ENCODE measurements around the gene MTUS2.

The MTUS2 gene

DNA sequence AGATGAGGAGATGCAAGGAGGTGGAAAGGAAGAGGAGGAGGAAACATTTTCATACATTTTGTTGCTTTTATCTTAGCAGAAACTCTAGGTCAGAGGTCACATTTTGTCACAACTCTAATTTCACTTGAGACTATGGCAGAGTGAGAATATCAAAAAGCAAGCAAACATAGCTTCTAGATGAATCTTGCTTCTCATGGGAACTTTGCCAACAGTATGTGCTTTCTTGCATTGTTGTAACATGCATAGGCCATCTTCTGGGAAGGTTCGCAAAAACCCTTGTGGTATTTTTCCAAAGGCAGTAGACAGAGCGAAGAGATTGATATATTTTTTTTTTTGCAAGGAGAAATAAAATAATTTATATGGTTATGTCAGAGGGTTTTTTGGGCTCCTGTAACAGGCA, 291.3 kb downstream of the MTUS2 start:
- DNase-seq: no peak

DNA sequence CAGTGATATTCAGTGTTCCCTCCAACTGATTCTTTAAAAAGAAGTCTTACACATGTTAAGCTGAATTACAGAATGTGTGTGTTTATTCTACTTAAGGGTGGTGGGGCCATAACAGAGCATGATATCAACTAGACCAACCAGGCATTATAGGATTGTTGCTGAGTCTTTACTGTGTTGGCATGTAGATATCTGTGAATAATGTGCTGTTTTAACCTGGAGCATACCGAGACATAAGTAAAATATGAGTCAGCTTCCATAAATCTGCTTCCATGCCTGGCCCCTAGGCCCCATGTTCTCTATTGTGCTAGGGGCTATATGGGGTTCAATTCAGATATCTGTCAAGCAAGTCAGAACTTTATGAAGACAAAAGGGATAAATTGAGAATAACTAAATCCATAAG, 295.7 kb downstream of the MTUS2 start:
- no peak for DNase-seq

DNA sequence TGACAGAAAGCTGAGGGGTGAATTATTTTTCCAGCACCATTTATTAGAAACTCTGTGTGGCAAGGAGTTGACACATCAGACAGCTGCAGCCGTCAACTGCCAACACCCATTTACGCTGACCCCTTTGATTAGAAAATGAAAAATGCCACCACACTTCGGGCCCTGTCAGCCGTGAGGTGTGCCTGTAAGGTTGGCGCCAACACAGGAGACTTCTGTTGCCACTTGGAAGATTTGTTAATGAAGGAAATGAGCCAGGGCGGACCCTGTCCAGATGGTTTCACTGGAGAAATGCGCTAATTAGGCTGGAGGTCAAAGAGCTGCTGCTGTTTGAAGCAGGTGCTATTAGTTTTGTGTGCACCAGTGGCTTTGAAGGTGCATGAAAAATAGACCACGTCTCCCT, 297.5 kb downstream of the MTUS2 start:
- DNase-seq: no peak

DNA sequence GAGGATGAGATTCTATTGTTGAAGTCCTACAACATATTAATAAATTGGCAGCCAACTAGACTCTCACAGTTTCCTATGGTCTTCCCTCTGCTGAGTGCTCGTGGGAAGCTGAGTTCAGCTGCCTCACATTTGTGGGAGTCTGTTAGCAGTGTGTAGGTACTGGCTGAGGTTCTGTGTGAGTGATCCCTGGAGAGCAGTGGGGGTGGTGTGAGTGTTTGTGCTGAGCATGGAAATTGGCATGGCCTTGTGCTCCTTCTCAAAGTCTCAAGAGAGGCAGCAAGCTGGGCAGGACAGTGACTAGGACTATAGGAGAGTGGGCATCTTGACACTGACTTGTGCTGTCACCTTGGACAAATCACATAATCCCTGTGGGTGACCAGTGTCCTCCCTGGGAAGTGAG, 298.3 kb downstream of the MTUS2 start:
- no peak for DNase-seq

DNA sequence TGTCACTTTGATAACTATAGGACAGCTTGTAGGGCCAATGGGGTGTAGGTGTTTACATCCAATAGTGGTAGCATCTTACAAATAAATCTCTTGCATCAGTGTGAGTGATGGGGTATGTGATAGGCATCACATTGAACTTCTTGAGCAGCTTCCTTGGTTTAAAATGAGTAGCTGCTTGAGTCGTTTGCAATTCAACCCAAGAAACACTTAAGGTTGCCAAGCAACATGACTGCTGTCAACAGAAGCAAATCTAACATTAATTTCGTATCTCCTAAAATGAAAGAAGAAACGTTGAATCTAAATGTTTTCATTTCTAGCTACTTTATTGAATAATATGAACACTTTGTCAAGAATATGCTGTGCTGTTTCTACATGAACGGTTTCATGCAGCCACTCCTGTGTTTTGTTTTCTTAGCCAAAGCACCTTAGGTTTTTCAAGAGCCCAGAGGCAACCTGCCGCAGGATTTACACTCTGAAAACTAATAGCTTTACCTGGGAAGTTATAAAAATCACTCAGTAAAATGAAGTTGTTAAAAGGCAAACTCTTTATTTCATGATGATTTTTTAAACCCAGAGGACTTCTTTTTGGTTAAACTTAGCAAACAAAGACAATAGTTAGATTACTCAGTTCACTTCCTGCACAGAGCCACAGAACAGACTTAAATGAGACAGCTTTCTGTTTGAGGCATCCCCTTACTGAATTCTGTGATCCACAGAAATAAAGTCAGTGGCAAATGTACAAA, 305.2 kb downstream of the MTUS2 start:
- DNase-seq: no peak

DNA sequence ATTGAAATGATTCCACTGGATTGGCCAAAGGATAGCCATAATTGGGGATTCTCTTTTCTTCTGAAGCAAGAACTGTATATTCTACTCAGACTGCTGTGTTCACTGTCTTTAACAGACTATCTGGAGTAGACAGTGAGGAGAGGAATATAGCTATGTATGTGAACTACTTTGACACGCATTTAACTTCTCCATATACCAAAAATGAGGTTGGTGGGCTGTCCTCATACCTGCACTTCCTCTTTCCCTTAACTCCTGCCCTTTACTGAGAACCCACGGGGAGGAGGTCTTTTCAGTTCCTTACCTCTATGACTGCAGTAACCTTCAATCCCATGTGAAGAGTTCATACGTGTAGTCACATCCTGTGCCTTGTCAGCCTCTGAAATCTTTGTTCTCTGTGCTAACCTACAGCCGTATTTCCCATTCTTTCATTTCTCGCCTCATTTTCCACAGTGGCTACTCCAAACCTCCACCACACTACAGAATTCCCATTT, 305.8 kb downstream of the MTUS2 start:
- no peak for DNase-seq

DNA sequence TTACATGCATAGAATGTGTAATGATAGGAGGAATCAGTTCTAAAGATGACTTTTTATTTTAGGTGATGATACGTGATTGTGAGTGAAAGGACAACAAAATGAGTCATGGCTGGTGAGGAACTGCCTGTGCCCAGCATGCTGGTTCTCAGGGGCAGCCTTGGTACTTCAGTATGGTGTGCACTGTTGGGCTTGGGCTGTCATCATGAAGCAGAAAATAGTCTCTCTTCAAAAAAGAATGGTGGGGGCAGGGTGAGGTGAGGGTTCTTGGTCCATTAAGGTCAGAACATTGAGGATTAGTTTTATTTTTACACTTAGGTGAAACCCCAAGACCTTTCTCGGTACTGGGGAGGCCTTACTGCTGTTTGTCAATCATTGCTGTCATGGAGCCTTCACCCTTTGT, 309.5 kb downstream of the MTUS2 start:
- no peak for DNase-seq

DNA sequence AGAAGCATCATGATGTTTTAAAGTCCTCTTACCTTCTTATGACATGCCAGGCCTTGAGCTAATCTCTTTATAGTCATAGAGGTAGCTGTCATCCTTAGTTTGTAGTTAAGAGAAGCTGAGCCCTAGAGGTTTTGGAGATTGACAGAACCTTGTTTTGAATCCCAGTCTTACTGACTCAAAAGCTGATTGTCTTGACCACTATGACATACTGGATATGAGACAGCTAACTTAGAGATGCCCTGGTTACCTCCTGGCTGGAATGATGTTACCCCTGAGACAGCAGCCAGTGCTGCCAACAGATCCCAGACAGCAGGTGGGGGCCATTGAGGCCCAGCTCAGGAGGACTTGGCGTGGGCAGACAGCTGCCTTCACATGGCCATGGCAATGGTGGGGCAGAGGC, 311.0 kb downstream of the MTUS2 start:
- DNase-seq: no peak

DNA sequence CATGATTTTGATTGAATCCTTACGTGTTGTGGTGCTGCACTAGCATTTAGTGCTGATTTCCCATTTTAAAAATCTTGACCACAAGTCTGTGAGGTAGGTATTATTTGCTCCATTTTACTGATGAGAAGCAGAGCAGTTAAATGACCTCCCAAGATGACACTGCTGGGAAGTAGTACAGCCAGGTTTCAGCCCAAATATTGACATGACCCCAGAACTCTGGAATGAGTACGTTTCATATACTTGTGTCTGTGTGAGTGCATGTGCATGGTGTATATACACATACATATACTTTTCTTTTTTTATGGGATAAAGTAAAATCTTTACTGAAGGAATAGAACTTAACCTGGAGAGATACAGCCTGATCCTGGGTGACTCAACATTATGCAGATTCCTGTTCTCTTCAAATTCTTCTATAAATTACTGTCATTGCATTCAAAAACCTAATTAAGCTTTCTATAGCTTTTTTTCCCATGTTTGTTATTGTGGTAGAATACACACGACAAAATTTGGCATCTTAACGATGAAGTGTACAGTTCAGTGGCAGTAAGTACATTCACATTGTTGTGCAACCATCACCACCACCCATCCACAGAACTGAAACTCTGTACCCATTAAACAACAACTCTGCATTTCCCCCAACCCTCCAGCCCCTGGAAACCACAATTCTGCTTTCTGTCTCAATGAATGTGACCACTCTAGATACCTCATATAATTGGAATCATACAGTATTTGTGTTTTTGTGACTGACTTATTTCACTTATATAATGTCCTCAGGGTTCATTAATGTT, 311.9 kb downstream of the MTUS2 start:
- DNase-seq: no peak

DNA sequence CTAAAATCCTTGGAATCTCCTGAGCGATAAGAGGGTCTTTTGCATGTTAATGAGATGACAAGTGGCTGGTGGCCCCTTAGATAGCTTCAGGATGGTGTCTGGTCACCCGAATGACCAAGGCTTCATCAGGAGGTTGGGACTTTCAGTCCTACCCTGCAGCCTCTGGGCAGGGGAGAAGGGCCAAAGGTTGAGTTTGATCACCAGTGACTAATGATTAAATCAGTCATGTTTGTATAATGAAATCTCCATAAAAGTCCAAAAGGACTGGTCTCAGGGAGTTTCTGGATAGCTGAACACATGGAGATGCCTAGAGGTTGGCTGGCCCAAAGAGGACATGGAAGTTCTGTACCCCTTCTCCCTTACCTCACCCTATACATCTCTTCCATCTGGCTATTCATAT, 316.2 kb downstream of the MTUS2 start:
- no peak for DNase-seq

DNA sequence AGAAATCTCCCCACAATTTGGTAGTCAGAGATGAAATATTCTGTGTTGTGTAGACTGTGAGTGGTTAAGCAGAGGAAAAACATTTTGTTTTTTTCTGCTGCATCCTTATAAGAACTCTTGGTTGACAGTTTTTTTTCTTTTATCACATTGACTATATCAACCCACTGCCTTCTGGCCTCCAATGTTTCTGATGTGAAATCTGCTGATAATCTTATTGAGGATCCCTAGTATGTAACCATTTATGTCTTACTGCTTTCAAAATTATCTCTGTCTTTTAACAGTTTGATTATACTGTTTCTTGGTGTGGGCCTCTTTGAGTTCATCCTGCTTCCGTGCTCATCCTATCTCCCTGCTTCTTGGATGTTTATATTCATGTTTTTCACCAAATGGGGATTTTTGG, 316.9 kb downstream of the MTUS2 start:
- no peak for DNase-seq

DNA sequence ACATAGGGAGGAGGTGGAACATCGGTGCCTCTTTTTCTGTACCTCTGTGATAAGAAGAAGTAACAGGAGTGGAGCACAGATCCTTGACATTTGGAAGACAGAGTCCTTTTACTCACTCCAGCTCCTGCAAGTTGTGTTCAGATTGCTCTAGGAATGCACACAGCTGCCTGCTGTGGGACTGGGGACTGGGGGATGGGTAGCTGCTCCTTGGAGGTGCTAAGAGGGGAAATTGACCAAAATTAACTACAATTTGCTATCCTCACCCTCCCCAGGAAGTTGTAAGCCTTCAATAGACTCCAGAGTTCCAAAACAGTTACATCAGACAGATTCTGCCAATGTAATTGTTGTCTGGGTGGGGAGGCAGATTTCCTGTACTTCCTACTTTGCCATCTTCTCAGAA, 317.9 kb downstream of the MTUS2 start:
- DNase-seq: no peak

DNA sequence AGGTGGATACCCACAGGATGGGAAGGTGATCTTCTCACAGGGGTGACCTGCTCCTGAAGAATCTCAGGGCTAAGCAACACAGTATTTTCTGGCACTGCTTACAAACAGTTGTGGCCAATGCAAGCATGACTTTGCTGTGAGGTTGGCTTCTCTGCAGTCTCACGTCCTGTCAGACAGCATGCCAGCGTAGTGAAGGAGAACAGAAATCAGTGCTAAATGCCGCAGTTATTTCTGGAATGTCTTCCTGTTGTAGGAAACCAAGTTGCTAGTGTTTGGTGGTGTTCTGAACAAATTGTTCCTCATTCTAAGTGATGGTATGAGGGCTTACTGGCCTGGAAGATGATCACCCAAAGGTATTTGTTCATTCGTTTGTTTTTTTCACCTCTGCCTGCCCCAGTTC, 320.1 kb downstream of the MTUS2 start:
- DNase-seq: no peak

DNA sequence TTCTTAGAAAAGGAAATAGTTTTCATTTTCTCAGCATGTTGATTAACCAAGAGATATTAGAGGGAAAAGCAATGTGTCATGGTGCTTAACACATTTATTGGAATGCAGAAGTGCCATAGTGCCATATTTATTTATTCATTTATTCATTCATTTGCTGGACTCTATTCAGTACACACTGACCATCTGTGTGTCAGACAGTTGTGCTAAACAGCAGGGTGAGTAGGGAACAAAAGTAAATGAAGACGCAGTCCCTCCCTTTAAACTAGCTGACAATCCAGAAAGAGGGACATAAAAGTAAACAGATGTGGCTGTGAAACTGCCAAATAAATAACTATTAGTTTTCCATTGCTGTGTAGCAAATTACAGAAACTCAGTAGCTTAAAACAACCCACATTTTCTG, 323.7 kb downstream of the MTUS2 start:
- no peak for DNase-seq

DNA sequence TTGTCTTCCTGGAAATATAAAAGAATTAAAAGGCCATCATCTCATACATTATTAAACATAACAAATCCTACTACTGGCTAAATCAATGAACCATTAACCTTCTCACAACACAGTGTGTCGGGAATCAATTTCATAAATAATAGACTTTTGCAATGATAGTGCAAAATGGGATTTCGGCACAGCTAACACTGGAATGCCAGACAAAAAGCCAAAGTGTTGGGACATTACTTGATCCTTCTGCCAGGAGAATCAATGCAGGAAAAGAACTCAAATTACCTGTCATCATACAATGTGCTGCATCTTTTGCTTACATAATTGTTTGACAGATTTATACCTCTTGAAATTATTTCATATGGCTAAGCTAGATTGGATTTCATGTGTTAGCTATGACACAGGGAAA, 334.3 kb downstream of the MTUS2 start:
- DNase-seq: no peak

DNA sequence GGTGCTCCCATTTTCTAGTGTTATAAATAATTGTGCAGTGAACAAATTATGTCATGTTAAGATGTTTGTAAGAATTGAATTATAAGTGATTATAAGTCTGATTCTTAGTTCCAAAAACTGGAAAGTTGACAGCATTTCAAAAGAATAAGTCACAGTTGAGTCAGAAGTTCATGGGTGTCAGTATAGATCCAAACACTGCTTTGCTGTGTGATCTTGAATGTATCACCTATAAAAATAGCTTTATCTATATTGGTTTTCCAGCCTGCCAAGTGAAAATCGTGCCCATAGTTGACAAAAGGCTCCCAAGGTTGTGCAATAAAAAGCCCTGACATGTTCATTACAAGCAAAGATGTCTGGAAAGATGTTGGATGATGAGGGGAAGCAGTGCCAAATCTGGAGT, 336.0 kb downstream of the MTUS2 start:
- DNase-seq: no peak

DNA sequence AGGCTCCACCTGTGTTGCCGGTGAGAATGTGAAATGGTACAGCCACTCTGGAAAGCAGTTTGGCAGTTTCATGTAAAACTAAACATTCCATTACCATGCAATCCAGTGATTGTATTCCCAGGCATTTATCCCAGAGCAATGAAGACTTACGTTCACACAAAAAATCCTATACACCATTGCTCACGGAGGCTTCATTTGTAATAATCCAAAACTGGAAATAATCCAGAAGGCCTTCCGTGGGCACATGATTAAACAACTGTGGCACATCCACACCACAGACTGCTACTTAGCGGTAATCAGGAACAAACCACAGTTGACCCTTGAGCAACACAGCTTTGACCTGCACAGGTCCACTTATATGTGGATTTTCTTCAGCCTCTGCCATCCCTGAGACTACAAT, 339.7 kb downstream of the MTUS2 start:
- no peak for DNase-seq

DNA sequence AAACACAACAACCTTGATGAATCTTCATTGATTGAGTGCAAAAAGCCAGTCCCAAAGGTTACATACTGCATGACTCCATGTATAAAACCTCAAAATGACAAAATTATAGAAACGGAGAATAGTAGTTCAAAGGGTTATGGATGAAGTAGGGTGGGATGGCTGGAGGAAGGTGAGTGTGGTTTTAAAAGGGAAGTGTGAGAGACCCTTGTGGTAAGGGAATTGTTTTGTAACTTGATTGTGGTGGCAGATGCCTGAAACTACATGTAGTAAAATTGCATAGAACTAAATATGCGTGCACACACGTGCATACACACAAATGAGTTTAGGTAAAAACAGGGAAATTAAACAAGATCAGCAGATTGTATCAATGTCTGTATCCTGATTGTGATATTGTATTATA, 340.7 kb downstream of the MTUS2 start:
- DNase-seq: no peak

DNA sequence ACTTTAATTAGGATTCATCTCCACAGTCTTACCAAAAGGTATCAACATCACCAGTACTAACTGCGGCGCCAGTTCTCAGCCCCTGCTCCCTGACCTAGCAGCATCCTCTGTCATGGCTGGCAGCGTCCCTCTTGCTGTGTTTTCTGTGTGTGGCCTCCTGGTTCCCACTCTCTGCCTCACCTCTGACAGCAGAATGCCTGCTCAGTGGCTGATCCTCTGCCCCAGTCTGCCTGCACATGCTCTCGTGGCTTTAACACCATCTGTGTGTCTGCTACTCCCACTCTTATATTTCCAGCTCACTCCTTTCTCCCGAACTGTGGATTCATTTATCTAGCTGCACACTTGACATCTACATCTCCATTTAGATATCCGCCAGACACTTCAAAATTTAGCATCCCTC, 341.5 kb downstream of the MTUS2 start:
- DNase-seq: no peak

DNA sequence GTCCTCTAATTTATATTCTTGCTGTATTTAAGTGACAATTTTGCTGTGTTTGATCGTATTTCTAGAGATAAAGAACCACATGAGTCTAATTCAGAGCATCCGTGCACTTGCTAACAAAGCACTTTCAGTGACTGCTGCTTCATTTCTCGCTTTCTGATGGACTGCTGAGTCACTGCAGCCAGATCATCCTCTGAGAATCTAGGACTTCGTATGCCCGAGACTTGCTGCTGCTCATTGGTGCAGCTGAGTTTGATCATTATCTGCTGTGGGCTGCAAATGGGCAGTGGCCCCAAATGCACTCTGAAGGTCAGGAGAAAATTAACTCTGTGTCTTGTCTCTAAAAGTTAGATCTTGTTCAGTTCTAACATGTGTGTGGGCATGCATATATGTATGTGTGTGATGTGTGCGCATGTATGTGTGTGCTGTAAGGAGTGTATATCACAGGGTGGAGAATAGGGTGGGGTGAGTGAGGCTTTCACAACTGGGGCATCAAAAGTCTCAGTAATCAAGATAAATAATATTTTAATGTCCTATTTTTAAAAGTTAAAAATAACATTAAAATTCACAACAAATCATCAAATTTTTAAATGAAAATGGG, 342.6 kb downstream of the MTUS2 start:
- DNase-seq: no peak

DNA sequence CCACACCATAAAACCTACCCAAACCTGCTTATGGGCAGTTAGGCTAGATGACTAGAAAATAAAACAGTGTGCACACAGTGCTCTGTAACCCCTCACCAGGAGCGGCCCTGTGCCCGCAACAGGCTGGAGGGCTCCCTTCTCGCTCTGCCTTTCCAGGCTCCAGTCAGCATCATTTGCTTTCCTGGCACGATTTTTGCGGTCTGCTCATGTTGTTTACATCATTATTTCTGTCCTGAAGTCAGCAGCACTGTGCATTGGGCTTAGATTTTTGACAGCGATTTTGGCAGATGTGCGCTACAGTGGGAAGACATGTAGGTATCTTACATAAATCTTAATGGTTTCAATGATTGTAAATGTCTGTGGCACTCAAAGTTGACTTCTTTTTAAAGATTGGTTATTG, 344.0 kb downstream of the MTUS2 start:
- no peak for DNase-seq

DNA sequence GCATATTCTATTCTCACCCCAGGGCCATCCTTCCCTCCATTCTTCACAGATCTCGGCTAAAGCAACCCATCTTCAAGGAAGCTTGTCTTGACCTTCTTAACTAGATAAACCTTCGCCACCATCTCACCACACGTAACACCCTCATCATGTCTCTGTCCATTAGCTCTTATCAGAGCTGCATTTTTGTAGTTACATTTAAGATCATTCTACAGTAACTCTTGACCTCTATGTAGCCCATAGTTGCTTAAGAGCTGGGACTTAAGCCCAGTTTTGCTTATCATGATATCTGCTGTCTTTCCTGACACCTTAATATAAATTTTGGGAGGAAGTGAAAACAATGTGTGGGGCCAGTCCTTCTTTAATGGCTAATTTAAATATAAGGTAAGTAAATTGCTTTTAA, 345.1 kb downstream of the MTUS2 start:
- no peak for DNase-seq

DNA sequence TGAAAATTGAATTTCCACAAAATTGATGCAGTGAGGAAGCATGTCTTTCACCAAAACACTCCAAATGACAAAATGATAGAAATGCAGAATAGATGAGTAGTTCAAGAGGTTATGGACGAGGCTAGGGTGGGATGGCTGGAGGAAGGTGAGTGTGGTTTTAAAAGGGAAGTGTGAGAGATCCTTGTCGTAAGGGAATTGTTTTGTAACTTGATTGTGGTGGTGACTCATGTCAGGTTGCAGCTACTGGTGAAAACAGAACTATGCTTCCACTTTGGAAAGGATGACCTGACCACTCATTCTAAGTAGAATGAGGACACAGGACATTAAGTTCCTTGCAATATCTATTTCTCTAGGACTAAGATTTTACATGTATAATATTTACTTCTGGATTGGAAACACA, 345.7 kb downstream of the MTUS2 start:
- DNase-seq: no peak

DNA sequence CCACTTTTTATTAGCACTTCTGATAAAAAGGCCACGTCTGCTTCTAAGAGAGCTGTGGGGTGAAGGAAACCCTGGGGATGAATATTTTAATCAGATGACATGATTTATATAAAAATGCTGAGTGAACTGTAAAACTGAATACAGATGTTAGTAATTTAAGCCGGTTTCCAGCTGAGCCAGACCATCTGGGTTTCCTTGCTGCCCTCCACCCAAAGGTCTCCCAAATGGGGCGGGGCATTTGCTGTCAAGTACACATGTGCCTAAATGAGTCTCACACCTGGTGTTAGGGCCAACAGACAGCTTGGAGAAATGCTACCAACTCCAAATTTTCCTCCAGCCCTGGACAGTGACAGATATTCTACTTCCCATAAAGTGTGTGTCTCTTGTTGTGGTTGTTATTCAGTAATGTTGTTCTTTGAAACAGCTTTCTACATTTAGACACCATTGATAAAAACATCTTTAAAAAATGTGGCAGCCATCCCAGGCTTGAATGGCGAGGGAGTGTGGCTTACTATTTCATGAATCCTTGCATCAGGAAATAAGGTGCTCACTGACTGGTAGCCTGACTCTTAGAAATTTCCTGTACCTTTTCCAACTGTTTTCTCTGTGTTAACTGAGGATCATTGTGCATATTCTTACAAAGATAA, 350.4 kb downstream of the MTUS2 start:
- DNase-seq: no peak
